ENCODE results near the gene PEX5. TPM values are rescaled to one million over a fixed set of nuclear protein-coding genes. Genes with fewer than 3 reads are reported as not detected.

Gene PEX5
- total and polyA plus RNA-seq, 2 of the 8 experiments (the other 6 are each of a cell fraction or from before 2014, with no cell fraction given), result 16.8 to 50.5 TPM

GRCh38 chr12:7143564-7143963 is 45.9 kb upstream of the PEX5 start (continued):
- no peak for TF ChIP-seq RXRA (IDR thresholded peaks at IDR 0.05; ENCODE audit: insufficient read depth, low read depth, low read length)
